Right kidney (tissue), 1 donor: ENCODE data around the gene SKAP1.
"Not testable (repeated sequence)": the region's sequence is repeated elsewhere in the genome, so short reads cannot be mapped to it uniquely, and the experiment has no call there.

ENCODE experiments used
- DNase-seq: peaks from one replicate; pipeline ENCODE4 v3.0.0-alpha.2; 2016

SKAP1 gene

DNA sequence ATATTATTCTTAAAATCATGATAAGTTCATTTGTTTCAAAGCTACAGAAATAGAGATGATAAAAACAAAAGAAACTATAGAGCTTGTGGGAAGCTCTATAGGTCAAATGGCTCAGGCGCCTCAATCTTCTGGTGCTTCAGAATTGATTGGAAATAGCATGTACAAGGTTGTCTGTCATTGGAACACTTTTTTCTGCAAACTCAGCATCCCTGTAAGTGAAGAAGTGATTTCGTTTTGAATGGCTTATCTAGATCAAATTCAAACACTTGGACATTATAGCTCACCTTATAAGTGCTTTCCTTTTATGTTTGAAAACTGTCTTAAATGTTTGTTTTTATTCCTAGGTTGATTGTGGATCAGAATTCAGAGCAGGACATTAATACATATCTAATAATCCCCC lies 103.7 kb downstream of the SKAP1 start:
- no peak for DNase-seq

DNA sequence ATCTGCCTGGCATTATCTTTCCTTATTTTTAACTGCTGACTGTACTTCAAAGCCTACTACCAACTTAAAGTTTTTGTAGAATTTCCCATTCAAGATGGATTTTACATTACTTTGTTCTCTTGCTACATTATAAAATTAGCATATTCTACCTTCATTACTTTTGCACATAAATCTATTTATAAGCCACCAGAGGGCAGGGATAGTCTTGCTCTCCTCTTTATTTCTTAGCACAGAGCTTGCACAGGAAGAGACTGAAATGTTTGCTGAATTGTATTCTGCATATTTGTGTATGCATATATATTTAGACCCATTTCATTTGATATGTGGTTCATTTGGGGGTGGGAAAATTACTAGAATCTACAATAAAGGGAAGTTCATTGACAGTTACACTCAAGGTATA lies 108.0 kb downstream of the SKAP1 start:
- DNase-seq: no peak

DNA sequence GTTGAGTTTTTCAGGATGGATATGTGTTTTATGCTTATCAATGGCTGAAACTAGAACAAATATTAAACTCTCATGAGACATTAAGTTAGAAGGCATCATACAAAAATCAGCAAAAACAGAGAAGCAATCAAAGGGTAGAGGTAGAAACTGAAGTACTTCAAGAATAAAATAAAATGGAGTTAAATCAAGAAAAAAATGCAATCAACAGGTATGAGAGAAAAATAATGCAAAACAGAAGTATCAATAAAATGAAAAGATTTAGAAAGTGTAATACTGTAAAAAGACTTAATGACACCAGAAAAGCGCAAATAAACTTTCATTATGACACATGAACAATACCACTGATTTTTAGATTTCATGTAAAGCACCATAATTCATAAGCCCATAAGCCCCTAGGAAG lies 112.3 kb downstream of the SKAP1 start:
- DNase-seq: no peak

DNA sequence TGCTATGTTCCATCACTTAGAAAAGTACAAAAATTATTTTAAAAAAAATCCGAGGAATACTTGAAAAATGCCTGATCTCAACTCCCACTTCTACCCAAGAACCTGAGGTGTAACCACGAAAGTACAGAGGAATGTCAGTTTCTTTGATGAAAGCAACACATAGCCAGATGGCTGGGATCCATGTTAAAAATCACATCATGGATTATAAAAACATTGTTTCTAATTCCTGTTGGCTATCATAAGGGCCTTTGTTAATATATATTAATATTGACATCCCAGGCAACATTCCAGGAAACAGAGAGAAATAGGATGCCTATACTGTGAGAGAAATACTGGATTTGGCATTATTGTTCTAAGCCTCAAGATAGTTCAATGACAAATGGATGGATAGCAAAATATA lies 115.3 kb downstream of the SKAP1 start:
- DNase-seq: no peak

DNA sequence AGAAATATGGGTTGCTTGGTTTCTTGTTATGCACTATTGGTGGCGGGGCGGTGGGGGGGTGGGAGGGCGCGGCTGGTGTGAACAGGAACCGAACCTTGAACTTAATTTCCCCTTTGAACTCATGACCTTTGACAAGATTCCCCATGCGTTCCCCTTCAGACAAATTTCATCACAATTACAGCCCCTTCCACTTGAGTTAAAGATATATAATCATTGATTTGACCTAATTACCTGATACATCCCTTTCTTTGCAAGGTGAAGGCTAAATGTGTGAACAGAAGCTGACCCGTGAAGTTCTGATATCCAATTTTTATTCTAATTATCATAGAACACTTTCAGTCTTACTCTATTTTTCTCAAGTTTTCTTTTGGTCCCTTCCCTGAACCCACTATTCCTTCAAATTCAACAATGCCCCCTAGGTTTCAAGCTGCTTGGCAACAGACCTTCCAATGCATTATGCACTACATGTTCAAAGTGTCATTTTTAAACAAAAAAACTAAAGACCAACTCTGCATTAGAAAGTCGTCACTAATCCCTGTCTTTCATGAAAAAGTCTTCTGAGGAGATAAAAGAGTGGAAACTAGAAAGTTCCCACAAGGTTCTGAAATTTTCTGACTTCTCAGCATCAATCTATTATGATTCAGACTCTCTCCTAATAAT lies 116.8 kb downstream of the SKAP1 start:
- no peak for DNase-seq

DNA sequence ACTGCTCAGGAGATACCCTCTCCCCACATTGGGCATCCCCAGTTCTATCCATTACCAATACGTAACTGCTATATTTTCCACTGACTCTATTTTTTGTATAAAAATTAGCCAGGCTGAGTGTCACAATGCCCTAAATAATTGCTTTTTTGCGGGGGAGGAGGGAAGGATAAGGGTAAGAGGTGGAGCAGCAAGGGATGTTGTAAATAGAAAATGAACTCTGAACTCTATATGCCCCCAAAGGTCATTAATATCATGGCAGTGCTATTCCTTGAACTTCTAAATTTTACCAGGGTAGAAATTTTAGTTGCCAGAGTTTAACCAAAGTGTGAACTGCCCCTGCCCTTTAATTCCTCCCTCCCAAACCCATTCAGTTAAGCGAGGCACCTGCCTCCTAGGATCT lies 118.7 kb downstream of the SKAP1 start:
- no peak for DNase-seq

DNA sequence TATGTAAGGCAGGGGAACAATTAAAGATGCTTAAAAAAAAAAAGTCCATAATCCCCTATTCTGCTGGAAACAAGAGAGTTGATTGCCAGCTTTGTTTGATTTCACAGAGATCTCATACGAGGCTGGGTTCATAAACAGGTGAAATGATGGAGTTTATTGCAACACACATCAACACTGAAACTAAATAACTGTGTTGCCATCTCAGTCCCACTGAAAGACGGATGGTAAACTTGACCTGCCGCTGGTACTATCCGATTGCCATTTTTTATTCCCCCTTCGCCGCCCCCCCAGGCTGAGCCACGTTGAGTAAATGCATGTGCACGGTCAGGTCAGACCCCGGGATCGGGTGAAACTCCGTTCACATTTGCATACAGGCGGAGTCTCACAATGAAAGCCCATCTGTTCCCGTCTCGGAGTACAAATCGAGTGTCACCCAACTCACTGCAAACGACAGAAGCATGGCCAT lies 119.2 kb downstream of the SKAP1 start:
- peak; percentile 66 for DNase-seq

DNA sequence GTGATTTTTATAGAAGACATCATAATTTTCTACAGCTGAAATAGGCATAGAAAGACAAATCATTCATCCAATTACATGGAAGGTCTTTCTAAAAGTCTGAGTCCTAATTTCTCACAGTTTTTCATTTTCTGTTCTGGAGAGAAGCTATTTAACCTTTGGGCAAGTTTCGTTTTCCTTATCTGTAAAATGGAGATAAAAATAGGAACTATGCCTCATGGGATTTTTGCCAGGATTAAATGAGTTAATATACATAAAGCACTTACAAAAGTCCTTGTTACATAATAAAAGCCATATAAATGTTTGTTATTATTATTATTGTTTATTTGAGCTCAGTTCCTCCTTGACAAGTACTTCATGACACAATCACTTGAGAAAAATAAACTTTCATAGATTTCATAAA lies 121.4 kb downstream of the SKAP1 start:
- no peak for DNase-seq

DNA sequence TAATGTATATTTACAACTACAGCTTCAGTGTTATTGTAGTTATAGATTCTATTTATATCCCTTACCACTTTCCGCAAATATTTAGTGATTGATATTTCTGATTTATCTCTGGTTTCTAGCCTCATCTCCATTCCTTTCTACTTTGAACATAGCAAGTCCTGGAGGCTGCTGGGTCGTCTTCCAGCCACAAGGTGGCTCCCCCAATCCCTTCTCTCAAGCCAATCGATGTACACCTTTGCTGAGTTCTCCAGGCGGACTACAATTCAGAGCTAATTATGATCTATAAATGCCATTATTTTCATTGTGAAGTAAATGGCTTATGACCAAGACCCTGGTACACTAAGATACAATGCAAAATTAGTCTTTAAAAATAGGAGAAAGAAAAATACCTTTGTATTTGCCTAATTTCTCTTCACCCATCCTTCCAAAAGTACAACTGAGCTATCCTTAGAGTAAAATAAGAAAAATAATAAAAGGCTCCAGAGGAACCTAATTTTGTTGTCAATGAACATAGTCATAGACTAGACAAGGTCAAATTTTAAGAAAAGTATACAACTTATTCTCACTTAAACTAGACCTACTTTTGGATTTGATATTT lies 122.1 kb downstream of the SKAP1 start:
- peak; percentile 35 for DNase-seq

DNA sequence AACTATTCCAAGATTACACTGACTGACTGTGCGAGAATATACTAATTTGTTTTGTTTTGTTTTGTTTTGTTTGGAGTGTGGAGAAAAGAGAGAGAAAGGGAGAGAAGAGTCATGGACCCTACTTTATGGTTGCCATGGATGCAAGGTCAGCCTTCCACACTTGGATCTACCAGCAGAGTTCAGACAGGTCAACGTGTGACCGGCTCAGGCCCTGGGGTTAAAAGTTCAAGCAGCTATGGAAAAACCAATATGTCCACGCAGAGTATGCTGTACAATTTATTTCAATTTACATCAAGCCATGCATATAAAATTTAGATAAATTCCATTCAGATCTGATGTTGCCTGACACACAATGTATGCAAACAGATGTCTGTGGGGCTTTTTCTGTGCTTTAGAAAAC lies 122.8 kb downstream of the SKAP1 start:
- DNase-seq: no peak

DNA sequence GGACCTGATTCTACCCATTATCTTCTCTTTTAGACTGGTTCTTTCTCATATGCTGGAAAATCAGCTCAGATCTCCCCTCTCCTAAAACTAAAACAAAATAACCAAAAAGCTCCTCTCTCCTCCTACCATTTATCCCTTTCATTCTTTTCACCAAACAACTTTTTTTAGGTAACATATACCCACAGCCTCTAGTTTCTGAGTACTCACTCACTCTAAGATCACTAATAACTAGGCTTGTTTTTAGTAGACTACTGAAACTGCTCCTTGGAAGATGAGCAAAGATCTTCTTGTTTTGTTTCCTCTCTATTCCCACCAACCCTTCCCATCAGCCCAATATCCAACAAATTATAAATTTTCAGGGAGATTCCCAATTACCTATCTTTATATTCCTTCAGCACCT lies 129.0 kb downstream of the SKAP1 start:
- no peak for DNase-seq

DNA sequence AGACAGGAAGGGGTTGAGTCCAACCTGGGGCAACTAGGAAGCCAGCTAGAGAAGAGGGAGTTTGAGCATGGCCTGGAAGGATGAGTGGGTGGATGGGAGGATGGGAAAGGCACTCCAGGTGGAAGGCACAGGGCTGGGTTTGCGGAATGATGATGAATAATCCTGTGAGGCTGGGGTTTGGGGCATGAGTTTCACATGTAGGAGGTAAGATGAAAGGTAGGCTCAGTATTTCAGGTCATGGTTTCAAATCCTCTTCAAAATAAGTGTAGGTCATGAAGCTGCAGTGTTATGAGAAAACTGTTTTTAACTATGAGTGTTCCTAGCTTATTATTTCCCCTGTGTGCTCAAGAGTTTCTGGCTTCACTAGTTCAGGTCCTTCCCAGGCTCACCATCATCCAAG lies 130.3 kb downstream of the SKAP1 start:
- no peak for DNase-seq

DNA sequence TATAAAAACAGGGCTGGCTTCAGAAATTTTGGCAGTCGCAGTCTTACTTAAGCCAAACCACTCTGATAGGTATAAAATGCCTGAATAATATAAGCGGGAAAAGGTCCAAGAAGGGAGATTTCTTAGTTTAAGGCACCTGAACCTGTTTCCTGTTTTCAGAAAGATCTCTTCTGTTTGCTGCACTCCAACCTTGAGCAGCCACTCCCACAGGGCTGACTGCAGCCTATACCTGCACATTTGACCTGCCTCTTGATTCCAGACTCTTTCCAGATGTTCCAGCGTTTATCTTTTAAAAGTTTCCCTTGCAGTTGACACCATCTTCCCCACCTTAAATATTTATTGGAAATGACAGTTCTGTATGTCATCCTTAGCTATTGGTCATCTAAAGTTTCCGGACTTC lies 132.2 kb downstream of the SKAP1 start:
- no peak for DNase-seq

DNA sequence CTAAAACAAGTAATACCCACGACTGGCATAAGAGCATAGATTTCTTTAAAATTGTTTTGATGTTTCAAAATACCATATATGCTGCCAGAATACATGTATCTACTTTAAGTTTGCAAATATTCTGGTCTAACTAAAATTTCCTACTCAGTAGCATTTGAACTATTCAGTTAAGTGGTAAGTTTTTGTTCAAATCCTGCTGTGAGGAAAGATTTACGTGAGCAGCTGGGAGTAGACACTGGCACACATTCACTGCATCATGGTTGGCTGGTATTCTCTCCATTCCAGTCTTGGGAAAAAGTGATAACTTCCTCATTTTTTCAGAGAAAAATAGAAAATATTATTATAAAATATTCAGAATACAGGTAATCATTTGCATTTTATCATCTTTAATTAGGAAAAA lies 133.6 kb downstream of the SKAP1 start:
- DNase-seq: no peak

DNA sequence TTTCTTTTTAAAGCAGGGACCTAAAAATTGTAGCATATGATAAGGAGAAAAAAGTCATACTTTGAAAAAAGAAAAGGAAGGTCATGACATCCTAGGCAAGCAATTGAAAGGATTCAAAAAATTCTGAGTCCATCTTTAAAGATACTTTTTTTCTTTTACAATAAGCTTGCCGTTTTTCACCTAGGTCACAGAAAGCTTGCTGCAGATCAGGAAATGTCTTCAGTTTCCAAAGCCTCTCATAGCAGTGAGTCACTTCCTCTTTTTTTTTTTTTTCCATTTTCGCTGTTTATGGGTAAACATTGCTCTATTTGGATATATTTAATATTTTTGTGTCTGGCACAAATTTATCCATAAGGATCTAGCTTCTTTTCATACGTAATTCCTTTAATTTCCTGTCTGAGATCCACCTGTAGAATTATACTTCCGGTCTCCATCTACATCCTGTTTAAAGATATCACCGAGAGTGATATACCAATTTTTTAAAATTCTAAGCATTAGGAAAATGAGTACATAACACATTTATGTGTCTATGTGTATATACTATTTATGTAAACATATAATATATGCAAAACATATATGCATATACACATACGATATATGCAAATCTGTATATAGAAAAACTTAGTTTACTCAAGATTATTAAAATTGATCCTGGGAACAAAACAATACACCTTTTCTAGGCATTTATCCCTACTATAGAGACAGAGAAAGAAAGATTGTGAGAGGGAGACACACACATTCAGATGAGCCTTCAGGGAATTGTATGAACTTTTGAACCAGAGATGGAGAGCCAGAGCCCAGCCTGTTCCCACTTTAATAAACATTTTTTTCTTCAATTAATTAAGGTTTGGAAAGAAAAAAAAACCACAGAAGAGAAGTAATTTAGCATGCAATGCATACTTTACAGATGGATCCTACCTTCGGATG lies 134.4 kb downstream of the SKAP1 start:
- DNase-seq: no peak

DNA sequence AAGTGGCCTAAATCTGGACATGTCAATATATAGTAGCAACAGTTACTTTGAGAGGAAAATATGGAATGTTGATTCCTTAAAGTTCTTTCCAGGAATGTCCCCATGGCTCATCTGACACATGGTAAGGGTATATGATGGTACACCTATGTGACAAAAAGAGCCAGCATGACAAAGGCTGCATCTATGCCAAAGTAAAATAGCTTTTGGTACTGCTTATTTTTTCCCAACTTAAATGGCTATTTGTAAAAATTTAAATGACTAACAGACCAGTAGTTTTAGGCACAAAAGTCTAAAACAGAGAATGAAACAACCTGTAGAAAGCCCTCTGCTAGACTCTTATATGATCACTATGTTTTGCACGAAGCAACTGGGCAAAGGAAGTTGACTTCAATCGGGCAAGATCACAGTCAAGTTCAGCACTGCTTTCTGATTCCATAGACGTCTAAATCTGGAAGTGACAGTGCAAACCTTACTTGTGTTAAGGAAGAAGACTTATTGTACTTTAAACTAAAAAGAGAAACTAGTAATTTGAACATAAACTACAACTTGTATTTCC lies 135.1 kb downstream of the SKAP1 start:
- DNase-seq: no peak

DNA sequence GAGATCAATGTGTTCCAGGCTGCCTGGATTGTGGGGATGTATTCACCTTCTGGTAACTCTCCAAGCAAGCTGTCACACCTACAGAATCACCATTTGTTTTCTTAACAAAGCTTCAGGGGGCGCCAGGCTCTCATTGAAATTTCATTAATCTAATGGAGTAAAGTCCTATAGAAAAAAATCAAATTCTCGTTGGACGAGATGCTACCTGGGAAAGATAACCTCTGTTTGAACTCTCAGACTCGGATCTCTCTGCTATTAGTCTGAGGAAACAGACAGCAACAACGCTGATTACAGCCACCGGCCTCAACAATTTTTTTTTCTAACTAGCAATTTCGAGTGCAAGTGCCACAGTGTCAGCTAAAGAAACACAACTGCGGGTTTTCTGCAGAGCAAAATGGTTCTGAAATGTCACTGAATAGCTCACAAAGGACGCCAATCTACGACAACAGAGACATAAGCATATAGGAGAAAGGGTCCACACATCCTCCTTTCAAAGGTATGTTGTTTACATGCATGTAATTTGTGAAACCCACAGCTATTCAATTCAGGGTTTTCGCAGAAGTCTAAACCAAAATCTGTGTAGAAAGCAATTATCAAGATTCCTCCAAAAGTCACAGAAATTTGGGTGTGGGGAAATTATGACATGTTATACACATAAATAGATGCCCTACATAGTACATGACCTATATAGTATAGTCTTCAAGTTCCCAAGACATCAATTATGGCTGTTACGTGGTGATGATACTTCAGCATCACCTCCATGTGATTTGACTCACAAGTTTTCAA lies 135.8 kb downstream of the SKAP1 start:
- no peak for DNase-seq

DNA sequence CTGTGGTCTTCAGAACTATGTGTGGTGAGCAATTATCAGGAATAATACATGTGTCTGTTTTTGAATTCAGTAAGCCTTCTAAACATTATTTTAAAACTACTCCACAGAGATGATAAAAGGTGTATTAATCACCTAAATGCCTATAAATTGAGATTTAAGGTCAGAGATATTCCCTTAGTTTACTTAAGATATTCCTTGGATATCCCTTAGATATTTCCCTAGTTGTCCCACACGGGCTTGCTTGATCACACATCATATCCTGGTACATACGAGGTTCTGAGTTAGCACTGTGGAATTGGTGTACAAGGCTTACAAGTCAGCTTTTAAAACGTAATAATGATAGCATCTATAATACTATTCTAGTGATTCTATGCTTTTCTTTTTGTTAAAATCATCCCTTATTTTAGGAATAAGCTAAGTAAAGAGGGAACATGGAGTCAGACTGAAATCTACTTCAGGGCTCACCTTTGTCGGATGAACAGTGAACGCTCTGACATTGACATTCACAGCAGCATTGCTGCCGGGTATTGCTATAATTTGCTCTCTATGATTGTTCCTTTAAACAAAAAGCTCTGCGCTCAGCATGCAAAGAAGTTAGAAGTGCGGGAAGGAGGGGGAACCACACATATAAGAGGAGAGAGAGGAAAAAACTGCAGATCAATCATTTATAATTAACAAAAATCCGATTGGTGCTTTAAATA lies 136.5 kb downstream of the SKAP1 start:
- DNase-seq: peak; percentile 34

DNA sequence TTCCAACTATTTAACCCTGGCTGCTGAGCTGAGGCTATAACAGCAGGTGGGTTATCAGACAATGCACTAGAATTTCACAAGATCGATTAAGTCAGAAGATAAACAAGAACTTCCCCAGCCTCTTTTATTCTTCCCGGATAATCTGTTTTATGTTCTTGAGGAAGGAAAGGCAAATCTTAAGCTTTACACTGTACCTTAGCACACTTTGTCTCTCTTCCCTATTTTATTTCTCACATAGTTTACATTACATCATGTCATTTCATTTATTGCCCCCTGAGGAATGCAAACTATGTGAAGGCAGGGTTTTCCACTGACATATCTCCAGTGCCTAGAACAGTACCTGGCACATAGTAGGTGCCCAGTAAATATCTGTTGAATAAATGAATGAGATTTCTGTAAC lies 139.6 kb downstream of the SKAP1 start:
- no peak for DNase-seq

DNA sequence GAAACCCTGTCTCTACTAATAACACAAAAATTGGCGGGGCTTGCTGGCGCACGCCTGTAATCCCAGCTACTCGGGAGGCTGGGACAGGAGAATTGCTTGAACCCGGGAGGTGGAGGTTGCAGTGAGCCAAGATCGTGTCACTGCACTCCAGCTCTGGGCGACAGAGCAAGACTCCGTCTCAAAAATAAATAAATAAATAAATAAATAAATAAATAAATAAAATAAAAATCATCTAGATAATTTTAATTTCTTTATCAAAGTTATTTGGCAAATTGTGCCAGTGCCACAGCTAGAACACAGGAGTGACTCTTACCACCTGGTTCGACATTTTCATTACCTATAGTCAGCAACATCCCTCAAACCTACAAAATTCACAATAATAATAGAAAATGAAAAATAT lies 143.1 kb downstream of the SKAP1 start:
- DNase-seq: not testable (repeated sequence)

DNA sequence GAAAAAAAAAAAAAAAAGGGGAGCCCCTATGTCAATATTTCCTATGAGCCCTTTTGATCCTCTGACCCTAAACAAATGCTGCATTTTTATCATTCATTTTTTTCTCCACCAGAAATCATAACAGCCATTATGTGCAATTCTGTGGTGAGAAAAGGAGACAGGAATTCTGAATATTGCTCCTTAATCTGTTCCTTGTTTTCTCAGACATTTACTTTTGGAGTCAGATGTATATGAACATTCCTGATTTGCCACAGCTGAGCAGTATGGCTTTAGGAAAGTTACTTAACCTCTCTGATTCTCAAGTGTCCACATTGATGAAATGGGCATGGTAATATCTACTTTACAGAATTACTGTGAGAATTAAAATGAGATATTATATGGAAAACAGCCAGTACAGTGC lies 144.4 kb downstream of the SKAP1 start:
- no peak for DNase-seq

DNA sequence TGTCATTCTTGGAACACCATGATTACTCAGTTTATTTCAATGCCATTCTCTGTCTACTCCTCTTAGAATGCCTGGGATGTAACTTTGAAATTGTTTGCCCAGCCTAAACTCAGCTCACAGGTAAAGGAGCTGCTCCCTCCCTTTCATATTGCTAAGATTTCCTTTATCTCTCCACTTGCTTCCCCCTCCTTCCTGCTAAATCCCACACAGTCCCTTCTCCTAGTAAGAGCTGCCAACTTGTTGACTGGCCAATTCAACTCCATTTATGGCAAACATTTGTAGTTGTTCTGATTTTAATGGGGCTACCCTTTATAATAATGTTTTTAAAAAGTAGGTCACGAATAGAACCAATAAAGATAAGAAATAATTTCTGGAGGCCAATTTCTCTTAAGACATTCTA lies 146.1 kb downstream of the SKAP1 start:
- DNase-seq: no peak
